Measurements from ENCODE around the gene OCRL. TPM values are rescaled to one million over a fixed set of nuclear protein-coding genes. Genes with fewer than 3 reads are reported as not detected.

Gene OCRL
- total and polyA plus RNA-seq, 4 donors, result 3.1 to 13.1 (median 5.7) TPM

- 86% methylated on average over 1 of the region's 1 CpG for whole genome bisulfite sequencing
- Histone ChIP-seq H3K4me1 (ENCODE audit: control insufficient read depth in 4 of 4, insufficient read depth in 4 of 4, low read length in 3 of 4) (no peaks in the 10 kb centered on the region), H3K36me3 (ENCODE audit: control insufficient read depth in 4 of 4, insufficient read depth in 3 of 4, low read depth in 1 of 4, low read length in 3 of 4) (peaks cover 0 to 24% (median 20%) of the 10 kb centered on the region in 4 donors), H3K9ac (ENCODE audit: low read depth in 1 of 2, low read length in 2 of 2) (no peak overlapping the region), H3K27ac (ENCODE audit: low read depth in 1 of 2, low read length in 2 of 2) (no peak overlapping the region), H3K9me3 (ENCODE audit: control insufficient read depth in 4 of 4, low read length in 3 of 4) (no peaks in the 10 kb centered on the region), H3K4me3 (ENCODE audit: low read depth in 1 of 3, low read length in 3 of 3) (no peak overlapping the region), H3K27me3 (ENCODE audit: control insufficient read depth in 4 of 4, insufficient read depth in 4 of 4, low read length in 3 of 4) (no peaks in the 10 kb centered on the region)
- DNase-seq (ENCODE audit: low spot score), result no peak
- no peak for TF ChIP-seq REST (IDR thresholded peaks at IDR 0.05)
- no peak for TF ChIP-seq FOXA2 (IDR thresholded peaks at IDR 0.05)
- no peak for TF ChIP-seq NR2F2 (IDR thresholded peaks at IDR 0.05)
- TF ChIP-seq MAX (IDR thresholded peaks at IDR 0.05), result no peak
- no peak for TF ChIP-seq TAF1 (conservative IDR thresholded peaks at IDR 0.05)
- no peak for TF ChIP-seq FOXA1 (IDR thresholded peaks at IDR 0.05)
- no peak for TF ChIP-seq EGR1 (IDR thresholded peaks at IDR 0.05; ENCODE audit: low read depth in 2 of 2)
- TF ChIP-seq CTCF (IDR thresholded peaks at IDR 0.05; ENCODE audit: low read depth, low read length, missing input control), result no peak
- no peak for TF ChIP-seq RXRA (IDR thresholded peaks at IDR 0.05)
- TF ChIP-seq ZBTB33 (IDR thresholded peaks at IDR 0.05), result no peak
- no peak for TF ChIP-seq GABPA (IDR thresholded peaks at IDR 0.05 in 1 of 2, conservative IDR thresholded peaks at IDR 0.05 in 1 of 2)
- no peak for TF ChIP-seq SP1 (IDR thresholded peaks at IDR 0.05)
- TF ChIP-seq YY1 (IDR thresholded peaks at IDR 0.05), result no peak
- TF ChIP-seq RAD21 (IDR thresholded peaks at IDR 0.05), result no peak
Observed at GRCh38 chrX:129557844-129558480, 17.9 kb downstream of the OCRL start.

- no peak overlapping the region for H3K4me3 ChIP-seq (ENCODE audit: low read depth in 1 of 3, low read length in 3 of 3)
- no peaks in the 10 kb centered on the region for H3K9me3 ChIP-seq (ENCODE audit: control insufficient read depth in 4 of 4, low read length in 3 of 4)
- 97% methylated on average over 1 of the region's 1 CpG for whole genome bisulfite sequencing
- H3K27ac ChIP-seq (ENCODE audit: low read depth in 1 of 2, low read length in 2 of 2), result no peak overlapping the region
- H3K36me3 ChIP-seq (ENCODE audit: control insufficient read depth in 4 of 4, insufficient read depth in 3 of 4, low read depth in 1 of 4, low read length in 3 of 4), result peaks cover 0 to 26% (median 19%) of the 10 kb centered on the region in 4 donors
- H3K4me1 ChIP-seq (ENCODE audit: control insufficient read depth in 4 of 4, insufficient read depth in 4 of 4, low read length in 3 of 4), result no peaks in the 10 kb centered on the region
- no peak for DNase-seq (ENCODE audit: low spot score)
- H3K27me3 ChIP-seq (ENCODE audit: control insufficient read depth in 4 of 4, insufficient read depth in 4 of 4, low read length in 3 of 4), result no peaks in the 10 kb centered on the region
- TF ChIP-seq EGR1 (IDR thresholded peaks at IDR 0.05; ENCODE audit: low read depth in 2 of 2) (no peak), FOXA1 (IDR thresholded peaks at IDR 0.05) (no peak)
- no peak overlapping the region for H3K9ac ChIP-seq (ENCODE audit: low read depth in 1 of 2, low read length in 2 of 2)
Observed at GRCh38 chrX:129559783-129560182, 19.7 kb downstream of the OCRL start.
